ENCODE results near the gene PRKD3.

The PRKD3 gene

DNA sequence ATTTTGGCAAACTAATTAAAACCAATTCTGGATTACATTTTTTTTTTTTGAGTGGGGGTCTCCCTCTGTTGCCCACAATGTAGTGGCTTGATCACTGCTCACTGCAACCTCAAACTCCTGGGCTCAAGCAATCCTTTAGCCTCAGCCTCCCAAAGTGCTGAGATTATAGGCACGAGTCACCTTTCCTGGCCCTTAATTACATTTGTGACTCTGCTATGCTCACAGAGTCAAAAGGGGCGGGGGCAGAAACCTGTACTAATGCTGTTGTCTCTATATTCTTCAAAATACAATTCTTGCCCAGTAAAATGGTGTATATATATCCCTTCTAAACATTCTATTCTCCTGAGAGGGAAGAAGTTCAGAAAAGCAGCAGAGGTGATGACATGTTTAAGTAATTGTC, 23.2 kb downstream of the PRKD3 start:
- TF ChIP-seq, protein P1, sequence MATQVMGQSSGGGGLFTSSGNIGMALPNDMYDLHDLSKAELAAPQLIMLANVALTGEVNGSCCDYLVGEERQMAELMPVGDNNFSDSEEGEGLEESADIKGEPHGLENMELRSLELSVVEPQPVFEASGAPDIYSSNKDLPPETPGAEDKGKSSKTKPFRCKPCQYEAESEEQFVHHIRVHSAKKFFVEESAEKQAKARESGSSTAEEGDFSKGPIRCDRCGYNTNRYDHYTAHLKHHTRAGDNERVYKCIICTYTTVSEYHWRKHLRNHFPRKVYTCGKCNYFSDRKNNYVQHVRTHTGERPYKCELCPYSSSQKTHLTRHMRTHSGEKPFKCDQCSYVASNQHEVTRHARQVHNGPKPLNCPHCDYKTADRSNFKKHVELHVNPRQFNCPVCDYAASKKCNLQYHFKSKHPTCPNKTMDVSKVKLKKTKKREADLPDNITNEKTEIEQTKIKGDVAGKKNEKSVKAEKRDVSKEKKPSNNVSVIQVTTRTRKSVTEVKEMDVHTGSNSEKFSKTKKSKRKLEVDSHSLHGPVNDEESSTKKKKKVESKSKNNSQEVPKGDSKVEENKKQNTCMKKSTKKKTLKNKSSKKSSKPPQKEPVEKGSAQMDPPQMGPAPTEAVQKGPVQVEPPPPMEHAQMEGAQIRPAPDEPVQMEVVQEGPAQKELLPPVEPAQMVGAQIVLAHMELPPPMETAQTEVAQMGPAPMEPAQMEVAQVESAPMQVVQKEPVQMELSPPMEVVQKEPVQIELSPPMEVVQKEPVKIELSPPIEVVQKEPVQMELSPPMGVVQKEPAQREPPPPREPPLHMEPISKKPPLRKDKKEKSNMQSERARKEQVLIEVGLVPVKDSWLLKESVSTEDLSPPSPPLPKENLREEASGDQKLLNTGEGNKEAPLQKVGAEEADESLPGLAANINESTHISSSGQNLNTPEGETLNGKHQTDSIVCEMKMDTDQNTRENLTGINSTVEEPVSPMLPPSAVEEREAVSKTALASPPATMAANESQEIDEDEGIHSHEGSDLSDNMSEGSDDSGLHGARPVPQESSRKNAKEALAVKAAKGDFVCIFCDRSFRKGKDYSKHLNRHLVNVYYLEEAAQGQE (IDR thresholded peaks at IDR 0.05; ENCODE audit: low read depth), result no peak
- no peak for TF ChIP-seq USF1 (IDR thresholded peaks at IDR 0.05)
- TF ChIP-seq EP300 (IDR thresholded peaks at IDR 0.05; ENCODE audit: borderline replicate concordance), result no peak
- TF ChIP-seq RAD21 (IDR thresholded peaks at IDR 0.05; ENCODE audit: low read depth), result no peak
- no peak for TF ChIP-seq TCF12 (IDR thresholded peaks at IDR 0.05; ENCODE audit: low read depth)
- TF ChIP-seq ZBTB7A (IDR thresholded peaks at IDR 0.05; ENCODE audit: low read depth), result no peak
- no peak for TF ChIP-seq TAF1 (IDR thresholded peaks at IDR 0.05; ENCODE audit: low read depth)
- no peak for TF ChIP-seq MAX (IDR thresholded peaks at IDR 0.05)
- TF ChIP-seq YY1 (IDR thresholded peaks at IDR 0.05; ENCODE audit: low read depth), result no peak
- no peak for TF ChIP-seq CREB1 (IDR thresholded peaks at IDR 0.05; ENCODE audit: low read depth)
- TF ChIP-seq TEAD4 (IDR thresholded peaks at IDR 0.05), result no peak
- TF ChIP-seq EGR1 (IDR thresholded peaks at IDR 0.05), result no peak
- TF ChIP-seq NFIC (IDR thresholded peaks at IDR 0.05), result no peak
- TF ChIP-seq CEBPB (IDR thresholded peaks at IDR 0.05), result no peak

DNA sequence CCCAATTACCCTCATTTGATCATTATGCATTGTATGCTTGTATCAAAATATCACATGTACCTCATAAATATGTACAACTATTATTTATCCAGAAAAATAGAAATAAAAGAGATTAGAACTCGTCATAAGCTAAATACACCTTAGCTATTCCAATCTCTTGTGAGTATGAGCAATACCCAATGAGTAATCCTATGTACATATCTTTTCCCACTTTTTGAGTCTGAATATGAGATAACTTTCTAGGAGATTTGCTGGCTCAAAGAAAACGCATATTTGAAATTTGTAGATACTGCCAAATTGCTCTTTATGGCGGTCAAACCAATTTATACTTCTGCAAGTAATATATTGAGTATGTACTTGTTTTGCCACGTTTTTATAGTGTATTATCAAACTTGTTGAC, 24.1 kb downstream of the PRKD3 start:
- TF ChIP-seq, protein P1 (IDR thresholded peaks at IDR 0.05; ENCODE audit: low read depth), result no peak
- TF ChIP-seq CEBPB (IDR thresholded peaks at IDR 0.05) (no peak), FOXM1 (IDR thresholded peaks at IDR 0.05; ENCODE audit: borderline replicate concordance, low read depth) (no peak), USF1 (IDR thresholded peaks at IDR 0.05) (no peak), TAF1 (IDR thresholded peaks at IDR 0.05; ENCODE audit: low read depth) (no peak), EGR1 (IDR thresholded peaks at IDR 0.05) (no peak), EP300 (IDR thresholded peaks at IDR 0.05; ENCODE audit: borderline replicate concordance) (no peak), TEAD4 (IDR thresholded peaks at IDR 0.05) (no peak), TCF12 (IDR thresholded peaks at IDR 0.05; ENCODE audit: low read depth) (no peak)

GRCh38 chr2:37300146-37300545, 24.5 kb downstream of the PRKD3 start:
- no peak for TF ChIP-seq USF1 (IDR thresholded peaks at IDR 0.05)
- TF ChIP-seq CREB1 (IDR thresholded peaks at IDR 0.05; ENCODE audit: low read depth), result no peak
- TF ChIP-seq FOXM1 (IDR thresholded peaks at IDR 0.05; ENCODE audit: borderline replicate concordance, low read depth), result no peak
- TF ChIP-seq TEAD4 (IDR thresholded peaks at IDR 0.05), result no peak
- TF ChIP-seq, protein P1 (IDR thresholded peaks at IDR 0.05; ENCODE audit: low read depth), result no peak
- no peak for TF ChIP-seq TCF12 (IDR thresholded peaks at IDR 0.05; ENCODE audit: low read depth)
- no peak for TF ChIP-seq NFIC (IDR thresholded peaks at IDR 0.05)

- no peak for TF ChIP-seq CEBPB (IDR thresholded peaks at IDR 0.05)
- no peak for TF ChIP-seq USF1 (IDR thresholded peaks at IDR 0.05)
- no peak for TF ChIP-seq EGR1 (IDR thresholded peaks at IDR 0.05)
- TF ChIP-seq EP300 (IDR thresholded peaks at IDR 0.05; ENCODE audit: borderline replicate concordance), result no peak
- no peak for TF ChIP-seq TCF12 (IDR thresholded peaks at IDR 0.05; ENCODE audit: low read depth)
- TF ChIP-seq NFIC (IDR thresholded peaks at IDR 0.05), result no peak
- TF ChIP-seq TEAD4 (IDR thresholded peaks at IDR 0.05), result no peak
- TF ChIP-seq YY1 (IDR thresholded peaks at IDR 0.05; ENCODE audit: low read depth), result no peak
- TF ChIP-seq ZBTB7A (IDR thresholded peaks at IDR 0.05; ENCODE audit: low read depth), result no peak
- TF ChIP-seq RAD21 (IDR thresholded peaks at IDR 0.05; ENCODE audit: low read depth), result no peak
- no peak for TF ChIP-seq FOXM1 (IDR thresholded peaks at IDR 0.05; ENCODE audit: borderline replicate concordance, low read depth)
- TF ChIP-seq, protein P1 (IDR thresholded peaks at IDR 0.05; ENCODE audit: low read depth), result no peak
- no peak for TF ChIP-seq MAX (IDR thresholded peaks at IDR 0.05)
Observed at GRCh38 chr2:37297632-37298031, 27.0 kb downstream of the PRKD3 start.

All from Ishikawa (cell line).